ENCODE measurements around the gene PRSS35.
"Not testable (repeated sequence)": the region's sequence is repeated elsewhere in the genome, so short reads cannot be mapped to it uniquely, and the experiment has no call there.

Gene PRSS35

GRCh38 chr6:83514866-83515466, 2.6 kb downstream of the PRSS35 start:
- H3K9ac ChIP-seq (ENCODE audit: low read length in 2 of 2), result no peak overlapping the region

GRCh38 chr6:83517500-83517899, 5.2 kb downstream of the PRSS35 start:
- no peaks in the 10 kb centered on the region for H3K4me1 ChIP-seq (ENCODE audit: control insufficient read depth, insufficient read depth, low read length)
- no peak overlapping the region for H3K9ac ChIP-seq (ENCODE audit: low read length in 2 of 2)
- H3K9me3 ChIP-seq (ENCODE audit: control insufficient read depth in 2 of 2, low read length in 2 of 2), result no peaks in the 10 kb centered on the region
- no peaks in the 10 kb centered on the region for H3K27me3 ChIP-seq (ENCODE audit: control insufficient read depth in 1 of 2, insufficient read depth in 2 of 2, low read length in 2 of 2)
- no peaks in the 10 kb centered on the region for H3K36me3 ChIP-seq (ENCODE audit: control insufficient read depth in 2 of 2, insufficient read depth in 2 of 2, low read length in 2 of 2)
- H3K4me3 ChIP-seq (ENCODE audit: low read length in 2 of 2), result no peak overlapping the region
- H3K27ac ChIP-seq (ENCODE audit: low read length), result no peak overlapping the region

More at GRCh38 chr6:83514866-83515466, 2.6 kb downstream of the PRSS35 start:
- Histone ChIP-seq H3K36me3 (ENCODE audit: control insufficient read depth in 2 of 2, insufficient read depth in 2 of 2, low read length in 2 of 2) (no peaks in the 10 kb centered on the region), H3K4me3 (ENCODE audit: low read length in 2 of 2) (no peak overlapping the region), H3K27ac (ENCODE audit: low read length) (no peak overlapping the region), H3K9me3 (ENCODE audit: control insufficient read depth in 2 of 2, low read length in 2 of 2) (no peaks in the 10 kb centered on the region), H3K27me3 (ENCODE audit: control insufficient read depth in 1 of 2, insufficient read depth in 2 of 2, low read length in 2 of 2) (no peaks in the 10 kb centered on the region), H3K4me1 (ENCODE audit: control insufficient read depth, insufficient read depth, low read length) (no peaks in the 10 kb centered on the region)

GRCh38 chr6:83518816-83519480, 6.6 kb downstream of the PRSS35 start:
- peaks cover 0 to 2% of the 10 kb centered on the region in 2 donors for H3K27me3 ChIP-seq (ENCODE audit: control insufficient read depth in 1 of 2, insufficient read depth in 2 of 2, low read length in 2 of 2)
- H3K9ac ChIP-seq (ENCODE audit: low read length in 2 of 2), result no peak overlapping the region
- H3K27ac ChIP-seq (ENCODE audit: low read length), result no peak overlapping the region
- no peaks in the 10 kb centered on the region for H3K9me3 ChIP-seq (ENCODE audit: control insufficient read depth in 2 of 2, low read length in 2 of 2)
- no peaks in the 10 kb centered on the region for H3K4me1 ChIP-seq (ENCODE audit: control insufficient read depth, insufficient read depth, low read length)
- no peaks in the 10 kb centered on the region for H3K36me3 ChIP-seq (ENCODE audit: control insufficient read depth in 2 of 2, insufficient read depth in 2 of 2, low read length in 2 of 2)
- no peak overlapping the region for H3K4me3 ChIP-seq (ENCODE audit: low read length in 2 of 2)

- no peaks in the 10 kb centered on the region for H3K9me3 ChIP-seq (ENCODE audit: control insufficient read depth in 2 of 2, low read length in 2 of 2)
- no peaks in the 10 kb centered on the region for H3K27me3 ChIP-seq (ENCODE audit: control insufficient read depth in 1 of 2, insufficient read depth in 2 of 2, low read length in 2 of 2)
- H3K27ac ChIP-seq (ENCODE audit: low read length), result no peak overlapping the region
- no peak overlapping the region for H3K9ac ChIP-seq (ENCODE audit: low read length in 2 of 2)
- no peaks in the 10 kb centered on the region for H3K4me1 ChIP-seq (ENCODE audit: control insufficient read depth, insufficient read depth, low read length)
- no peaks in the 10 kb centered on the region for H3K36me3 ChIP-seq (ENCODE audit: control insufficient read depth in 2 of 2, insufficient read depth in 2 of 2, low read length in 2 of 2)
- no peak overlapping the region for H3K4me3 ChIP-seq (ENCODE audit: low read length in 2 of 2)
Measured at GRCh38 chr6:83536034-83536646, 23.8 kb downstream of the PRSS35 start.

- no peaks in the 10 kb centered on the region for H3K36me3 ChIP-seq (ENCODE audit: control insufficient read depth in 2 of 2, insufficient read depth in 2 of 2, low read length in 2 of 2)
- H3K9ac ChIP-seq (ENCODE audit: low read length in 2 of 2), result no peak overlapping the region
- no peaks in the 10 kb centered on the region for H3K4me1 ChIP-seq (ENCODE audit: control insufficient read depth, insufficient read depth, low read length)
- H3K9me3 ChIP-seq (ENCODE audit: control insufficient read depth in 2 of 2, low read length in 2 of 2), result no peaks in the 10 kb centered on the region
- no peak overlapping the region for H3K4me3 ChIP-seq (ENCODE audit: low read length in 2 of 2)
- no peaks in the 10 kb centered on the region for H3K27me3 ChIP-seq (ENCODE audit: control insufficient read depth in 1 of 2, insufficient read depth in 2 of 2, low read length in 2 of 2)
- H3K27ac ChIP-seq (ENCODE audit: low read length), result no peak overlapping the region
Measured at GRCh38 chr6:83536647-83537589, 24.6 kb downstream of the PRSS35 start.

GRCh38 chr6:83539678-83540077, 27.3 kb downstream of the PRSS35 start:
- H3K4me3 ChIP-seq (ENCODE audit: low read length in 2 of 2), result no peak overlapping the region
- no peak overlapping the region for H3K27ac ChIP-seq (ENCODE audit: low read length)
- no peaks in the 10 kb centered on the region for H3K4me1 ChIP-seq (ENCODE audit: control insufficient read depth, insufficient read depth, low read length)
- H3K27me3 ChIP-seq (ENCODE audit: control insufficient read depth in 1 of 2, insufficient read depth in 2 of 2, low read length in 2 of 2), result no peaks in the 10 kb centered on the region
- H3K36me3 ChIP-seq (ENCODE audit: control insufficient read depth in 2 of 2, insufficient read depth in 2 of 2, low read length in 2 of 2), result no peaks in the 10 kb centered on the region
- H3K9me3 ChIP-seq (ENCODE audit: control insufficient read depth in 2 of 2, low read length in 2 of 2), result no peaks in the 10 kb centered on the region
- no peak overlapping the region for H3K9ac ChIP-seq (ENCODE audit: low read length in 2 of 2)

- no peak overlapping the region for H3K9ac ChIP-seq (ENCODE audit: low read length in 2 of 2)
- H3K4me3 ChIP-seq (ENCODE audit: low read length in 2 of 2), result no peak overlapping the region
- H3K27me3 ChIP-seq (ENCODE audit: control insufficient read depth in 1 of 2, insufficient read depth in 2 of 2, low read length in 2 of 2), result no peaks in the 10 kb centered on the region
- no peak overlapping the region for H3K27ac ChIP-seq (ENCODE audit: low read length)
- H3K4me1 ChIP-seq (ENCODE audit: control insufficient read depth, insufficient read depth, low read length), result no peaks in the 10 kb centered on the region
- no peaks in the 10 kb centered on the region for H3K36me3 ChIP-seq (ENCODE audit: control insufficient read depth in 2 of 2, insufficient read depth in 2 of 2, low read length in 2 of 2)
- H3K9me3 ChIP-seq (ENCODE audit: control insufficient read depth in 2 of 2, low read length in 2 of 2), result no peaks in the 10 kb centered on the region
Measured at GRCh38 chr6:83546636-83547035, 34.3 kb downstream of the PRSS35 start.

GRCh38 chr6:83550482-83550881, 38.1 kb downstream of the PRSS35 start:
- H3K4me1 ChIP-seq (ENCODE audit: control insufficient read depth, insufficient read depth, low read length); H3K4me3 ChIP-seq (ENCODE audit: low read length in 2 of 2); H3K9me3 ChIP-seq (ENCODE audit: control insufficient read depth in 2 of 2, low read length in 2 of 2); H3K9ac ChIP-seq (ENCODE audit: low read length in 2 of 2); H3K27me3 ChIP-seq (ENCODE audit: control insufficient read depth in 1 of 2, insufficient read depth in 2 of 2, low read length in 2 of 2); H3K36me3 ChIP-seq (ENCODE audit: control insufficient read depth in 2 of 2, insufficient read depth in 2 of 2, low read length in 2 of 2); H3K27ac ChIP-seq (ENCODE audit: low read length): not testable (repeated sequence)

- H3K9ac ChIP-seq (ENCODE audit: low read length in 2 of 2); H3K4me1 ChIP-seq (ENCODE audit: control insufficient read depth, insufficient read depth, low read length); H3K36me3 ChIP-seq (ENCODE audit: control insufficient read depth in 2 of 2, insufficient read depth in 2 of 2, low read length in 2 of 2); H3K27ac ChIP-seq (ENCODE audit: low read length); H3K27me3 ChIP-seq (ENCODE audit: control insufficient read depth in 1 of 2, insufficient read depth in 2 of 2, low read length in 2 of 2); H3K9me3 ChIP-seq (ENCODE audit: control insufficient read depth in 2 of 2, low read length in 2 of 2); H3K4me3 ChIP-seq (ENCODE audit: low read length in 2 of 2): not testable (repeated sequence)
Measured at GRCh38 chr6:83551748-83552147, 39.4 kb downstream of the PRSS35 start.

- Histone ChIP-seq H3K36me3 (ENCODE audit: control insufficient read depth in 2 of 2, insufficient read depth in 2 of 2, low read length in 2 of 2) (no peaks in the 10 kb centered on the region), H3K27ac (ENCODE audit: low read length) (no peak overlapping the region), H3K9me3 (ENCODE audit: control insufficient read depth in 2 of 2, low read length in 2 of 2) (no peaks in the 10 kb centered on the region), H3K27me3 (ENCODE audit: control insufficient read depth in 1 of 2, insufficient read depth in 2 of 2, low read length in 2 of 2) (no peaks in the 10 kb centered on the region), H3K4me1 (ENCODE audit: control insufficient read depth, insufficient read depth, low read length) (no peaks in the 10 kb centered on the region), H3K9ac (ENCODE audit: low read length in 2 of 2) (no peak overlapping the region), H3K4me3 (ENCODE audit: low read length in 2 of 2) (no peak overlapping the region)
Measured at GRCh38 chr6:83556871-83557270, 44.5 kb downstream of the PRSS35 start.

Data from stomach smooth muscle (tissue), 2 donors.